Erythroblast (primary cell): Measurements from ENCODE around the gene BIN2.

Experiments used
- GATA1 ChIP-seq: IDR thresholded peaks from 2 replicates; pipeline ENCODE4 v1.6.1; 2011; ENCODE audit warnings: low read depth, mild to moderate bottlenecking, control low read depth, low read length, moderate library complexity
- POLR2A ChIP-seq: IDR thresholded peaks from 2 replicates; pipeline ENCODE4 v1.6.1; 2011; ENCODE audit warnings: mild to moderate bottlenecking, low read length

DNA sequence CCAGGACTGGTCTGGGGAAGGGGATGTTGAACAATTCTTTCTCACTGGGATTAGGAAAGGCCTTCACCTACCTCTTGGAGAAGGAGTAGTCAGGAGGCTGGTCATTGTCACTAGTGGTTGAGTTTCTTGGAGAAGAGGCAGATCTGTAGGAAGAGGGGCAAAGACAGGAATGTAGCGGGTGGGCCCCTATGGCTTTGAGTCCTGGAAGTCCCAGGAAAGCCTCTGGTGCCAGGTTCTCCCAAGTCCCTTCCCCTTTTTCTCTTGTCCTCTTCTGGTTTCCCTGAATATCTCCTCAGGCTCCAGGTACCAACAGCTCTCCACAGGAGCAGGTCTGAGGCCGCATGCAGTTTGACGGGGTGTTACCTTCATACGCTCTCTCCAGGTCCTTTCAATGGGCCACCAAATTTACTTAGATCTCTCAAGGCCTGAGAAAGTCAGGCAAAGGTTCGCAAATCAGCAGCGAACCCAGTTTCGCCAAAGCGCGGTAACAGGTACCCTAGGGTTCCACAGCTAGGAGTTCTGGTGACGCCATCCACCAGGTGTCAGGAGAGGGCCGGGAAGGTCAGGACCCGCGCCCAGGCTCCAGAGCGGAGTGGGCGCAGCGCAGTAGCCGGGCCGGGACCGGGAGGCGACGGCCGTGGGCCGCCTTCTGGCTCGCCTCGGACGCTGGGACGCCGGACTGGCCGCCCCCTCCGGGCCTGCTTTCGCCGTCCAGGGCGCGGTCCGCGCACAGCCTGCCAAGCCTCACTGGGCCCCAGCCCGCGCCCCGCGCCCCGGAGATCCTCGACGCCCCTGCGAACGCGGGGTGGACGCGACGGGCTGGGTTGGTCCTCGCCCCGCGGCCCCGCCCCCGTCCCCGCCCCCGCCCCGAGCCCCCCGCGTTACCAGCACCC lies 54.6 kb downstream of the BIN2 start:
- TF ChIP-seq POLR2A (no peak), GATA1 (no peak)
